Measurements from ENCODE around the gene DYNC1H1. TPM values are rescaled to one million over a fixed set of nuclear protein-coding genes. Genes with fewer than 3 reads are reported as not detected.

The DYNC1H1 gene
- total RNA-seq, 1 donor from 2014 or later = 295 TPM

GRCh38 chr14:101944451-101944850 is 19.9 kb upstream of the DYNC1H1 start:
- intact Hi-C loops (cut with micrococcal nuclease) = no loop called here

- intact Hi-C loops (cut with micrococcal nuclease) = loop anchor here (5.0 kb wide), 3 partner anchors 417 to 1617 kb away; partner anchors contain the start of genes BAG5, CINP, COA8 and MARK3
Observed at GRCh38 chr14:101945171-101945570, 19.2 kb upstream of the DYNC1H1 start.

DNA sequence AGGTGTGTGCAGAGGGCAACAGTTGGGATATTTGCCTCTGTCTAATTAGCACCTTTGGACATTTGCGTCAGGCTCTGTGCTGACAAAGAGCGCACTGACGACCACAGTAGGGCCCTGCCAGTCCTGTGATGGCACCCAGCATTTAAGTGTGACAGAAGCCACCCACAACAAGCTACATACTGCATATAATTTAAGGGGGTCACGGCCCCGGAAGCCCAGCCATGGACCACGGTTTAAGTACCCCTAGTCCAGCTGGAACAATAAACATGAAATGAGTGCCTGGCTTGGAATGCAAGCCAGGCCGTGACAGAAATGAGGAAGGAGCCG is 16.8 kb upstream of the DYNC1H1 start:
- intact Hi-C loops (cut with micrococcal nuclease) = loop anchor here (5.0 kb wide), 3 partner anchors 415 to 1615 kb away; partner anchors contain the start of genes BAG5, CINP, COA8 and MARK3

DNA sequence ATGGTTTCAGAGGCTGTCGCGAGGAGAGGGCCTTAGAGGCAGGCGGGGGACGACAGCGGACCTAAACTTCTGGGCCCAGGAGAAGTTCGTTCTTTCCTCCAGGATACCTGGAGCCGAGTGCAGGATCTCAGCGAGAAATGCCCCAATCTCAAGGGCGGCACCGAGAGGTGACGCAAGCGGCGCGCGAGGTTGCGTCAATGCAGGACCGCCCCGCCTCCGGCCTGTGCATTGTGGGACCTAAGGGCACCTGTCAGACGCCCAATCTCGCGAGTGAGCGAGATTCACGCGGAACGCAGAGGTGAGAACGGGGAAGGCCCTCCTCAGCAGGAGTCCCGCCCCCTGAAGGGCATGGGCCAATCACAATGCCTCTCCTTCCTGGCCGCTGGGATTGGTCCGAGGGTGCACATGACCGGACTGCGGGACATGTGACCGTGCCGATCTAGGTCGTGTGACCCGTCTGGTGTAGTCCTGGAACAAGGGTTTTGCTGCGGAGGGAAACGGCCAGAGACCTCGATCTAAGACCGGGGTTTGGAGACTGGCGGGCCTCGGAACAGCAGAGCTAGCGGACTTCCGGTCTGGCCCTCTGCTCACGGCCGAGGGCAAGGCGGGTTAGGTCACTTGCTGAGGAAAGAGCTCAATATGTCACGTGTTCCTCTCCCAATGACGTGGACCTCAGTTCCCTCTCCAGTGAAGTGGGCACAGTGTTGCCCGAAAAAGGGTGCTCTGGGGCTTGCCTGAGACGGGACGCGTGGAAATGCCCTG is 16.3 kb upstream of the DYNC1H1 start:
- intact Hi-C loops (cut with micrococcal nuclease) = loop anchor here (1.0 to 5.0 kb wide), 15 partner anchors 16 to 1614 kb away; partner anchors contain the start of genes BAG5, CINP, COA8 and DYNC1H1

DNA sequence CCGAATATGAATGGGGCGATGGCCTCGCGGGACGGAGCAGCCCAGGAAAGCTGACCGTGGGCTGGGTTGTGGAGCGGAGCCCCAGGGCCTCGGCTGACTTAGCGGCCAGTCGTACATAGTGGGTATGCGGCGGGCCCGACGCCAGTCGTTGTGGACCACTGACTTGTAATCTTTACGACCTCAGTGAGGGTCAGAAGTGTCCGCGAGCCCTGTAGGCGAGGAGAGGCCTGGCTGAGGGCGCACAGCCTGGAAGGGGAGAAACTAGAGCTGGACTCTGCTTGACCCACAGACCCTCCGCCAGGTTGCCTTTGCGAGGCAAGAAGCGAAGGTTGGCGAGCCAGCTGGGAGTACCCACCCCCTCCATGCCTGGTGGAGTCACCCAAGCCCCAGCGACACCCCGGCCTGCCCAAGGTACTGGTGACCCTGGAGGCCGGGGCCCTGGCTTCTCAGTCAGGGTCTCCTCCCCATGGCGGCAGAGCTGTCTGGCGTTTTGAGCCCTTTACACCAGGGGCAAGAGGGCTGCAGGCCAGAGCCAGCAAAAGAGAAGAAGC is 15.6 kb upstream of the DYNC1H1 start:
- intact Hi-C loops (cut with micrococcal nuclease) = loop anchor here (1.0 to 5.0 kb wide), 15 partner anchors 16 to 1614 kb away; partner anchors contain the start of genes BAG5, CINP, COA8 and DYNC1H1

DNA sequence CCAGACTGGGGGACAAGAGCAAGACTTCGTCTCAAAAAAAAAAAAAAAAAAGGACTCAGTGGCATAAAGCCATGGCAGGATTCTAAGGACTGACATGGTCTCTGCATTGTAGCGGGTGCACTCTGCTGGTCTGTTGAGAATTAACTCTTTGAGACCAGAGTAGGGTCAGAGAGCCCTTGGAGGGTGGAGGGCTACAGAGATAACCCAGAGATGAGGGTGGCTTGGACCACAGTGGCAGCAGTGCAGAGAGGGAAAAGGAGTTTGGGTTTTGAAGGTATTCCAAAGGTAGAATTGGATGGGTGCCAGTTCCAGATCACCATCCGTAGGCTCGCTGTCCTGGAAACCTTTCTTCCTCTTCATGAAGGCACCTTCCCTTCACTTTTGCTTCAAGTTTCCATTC is 14.3 kb upstream of the DYNC1H1 start:
- intact Hi-C loops (cut with micrococcal nuclease) = no loop called here

DNA sequence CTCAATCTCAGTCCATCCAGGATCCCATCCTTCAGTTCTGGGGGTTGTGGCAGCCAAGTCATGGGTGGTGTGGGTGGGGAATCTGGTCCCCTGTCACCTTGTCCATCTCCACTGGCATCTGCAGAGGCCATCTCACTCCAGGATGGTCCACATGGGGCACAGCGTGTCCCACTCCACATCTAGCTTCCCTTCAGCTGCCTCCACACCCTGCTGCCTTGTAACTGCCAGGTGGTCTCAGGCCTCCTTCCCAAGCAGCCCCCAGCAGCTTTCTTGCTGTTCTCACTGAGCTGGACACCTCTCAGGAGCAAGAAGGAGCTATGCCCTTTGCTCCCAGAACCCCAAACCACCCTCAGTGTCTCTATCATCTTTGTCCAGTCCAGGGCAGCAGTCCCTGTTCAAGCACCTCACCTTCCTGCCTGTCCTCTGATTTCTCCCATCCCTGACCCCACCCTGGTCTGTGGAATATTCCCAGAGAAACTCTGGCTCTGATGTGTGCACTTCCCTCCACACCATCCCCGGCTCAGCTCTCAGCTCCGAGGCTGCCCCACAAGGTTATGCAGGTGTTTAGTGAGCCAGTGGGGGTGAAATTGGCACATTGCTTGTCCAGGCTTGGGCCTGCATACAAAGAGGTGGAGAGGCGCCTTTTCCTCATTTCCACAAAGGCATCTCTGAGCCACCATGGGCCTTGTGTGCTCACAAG is 13.7 kb upstream of the DYNC1H1 start:
- intact Hi-C loops (cut with micrococcal nuclease) = no loop called here

DNA sequence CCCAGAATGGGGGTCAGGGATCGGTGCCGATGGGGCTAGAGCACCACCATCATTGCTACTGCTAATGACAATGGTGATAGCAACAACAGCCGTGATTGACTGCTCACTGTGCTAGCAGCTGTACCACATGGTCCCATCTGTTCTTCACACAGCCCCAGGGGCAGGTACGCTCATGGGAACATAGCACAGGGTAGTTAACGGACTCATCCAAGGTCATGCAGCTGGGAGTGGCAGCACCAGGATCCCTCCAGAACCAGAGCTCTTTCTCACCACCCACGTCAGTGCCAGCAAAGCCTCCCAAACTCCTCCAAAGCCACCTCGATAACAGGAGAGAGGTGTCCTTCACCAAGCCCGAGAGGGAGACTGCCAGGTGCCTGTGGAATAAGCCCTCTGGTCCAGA is 11.2 kb upstream of the DYNC1H1 start:
- intact Hi-C loops (cut with micrococcal nuclease) = no loop called here

- intact Hi-C loops (cut with micrococcal nuclease) = no loop called here
Observed at GRCh38 chr14:101954501-101954900, 9.9 kb upstream of the DYNC1H1 start.

DNA sequence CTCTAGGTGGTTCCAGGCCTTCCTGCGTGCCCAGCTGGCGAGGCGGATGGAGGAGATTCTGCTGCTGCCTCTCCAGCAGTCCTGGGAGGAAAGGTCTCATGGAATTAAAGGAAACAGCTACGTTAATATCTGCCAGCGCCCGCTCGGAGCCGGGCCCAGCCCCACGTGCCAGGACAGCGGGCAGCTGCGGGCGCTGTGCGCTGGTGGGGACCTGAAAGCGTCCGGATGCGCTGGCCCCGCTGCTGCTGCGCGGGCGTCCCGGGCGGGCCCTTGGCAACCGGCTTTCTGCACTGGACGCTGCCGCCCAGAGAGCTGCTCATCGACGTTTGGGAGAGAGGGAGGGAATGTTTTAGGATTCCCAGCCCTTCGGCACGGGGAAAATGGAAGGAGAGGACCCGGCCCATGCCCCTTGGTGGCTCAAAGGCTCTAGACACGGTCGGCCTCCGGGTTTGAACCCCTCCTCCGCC is 8.6 kb upstream of the DYNC1H1 start:
- intact Hi-C loops (cut with micrococcal nuclease) = no loop called here

DNA sequence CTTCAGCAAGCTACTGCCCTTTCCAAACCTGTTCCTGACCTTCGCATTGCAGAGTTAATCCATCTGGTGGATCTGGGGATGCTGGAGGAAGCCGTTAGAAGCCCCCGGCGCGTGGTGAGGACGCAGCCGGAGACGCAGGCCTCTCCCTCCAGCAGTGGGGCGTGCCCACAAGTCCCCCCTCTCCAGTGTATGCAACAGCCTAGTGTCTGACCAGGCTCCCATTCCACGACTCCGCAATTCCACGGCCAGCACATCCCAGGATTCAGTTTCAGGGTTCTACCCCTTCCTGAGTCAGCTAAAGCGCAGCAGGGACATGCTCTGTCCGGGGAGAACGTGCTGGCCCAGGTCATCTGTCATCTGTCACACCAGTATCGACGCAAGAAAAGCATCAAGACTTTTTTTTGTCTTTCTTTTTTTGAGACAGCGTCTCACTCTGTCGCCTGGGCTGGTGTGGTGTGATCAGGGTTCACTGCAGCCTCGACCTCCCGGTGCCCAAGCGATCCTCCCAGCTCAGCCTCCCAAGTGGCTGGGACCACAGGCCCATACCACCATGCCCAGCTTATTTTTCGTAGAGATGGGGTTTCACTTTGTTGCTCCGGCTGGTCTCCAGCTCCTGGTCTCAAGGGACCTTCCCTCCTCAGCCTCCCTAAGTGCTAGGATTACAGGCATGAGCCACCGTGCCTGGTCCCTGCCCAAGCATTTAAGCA is 8.0 kb upstream of the DYNC1H1 start:
- intact Hi-C loops (cut with micrococcal nuclease) = no loop called here

DNA sequence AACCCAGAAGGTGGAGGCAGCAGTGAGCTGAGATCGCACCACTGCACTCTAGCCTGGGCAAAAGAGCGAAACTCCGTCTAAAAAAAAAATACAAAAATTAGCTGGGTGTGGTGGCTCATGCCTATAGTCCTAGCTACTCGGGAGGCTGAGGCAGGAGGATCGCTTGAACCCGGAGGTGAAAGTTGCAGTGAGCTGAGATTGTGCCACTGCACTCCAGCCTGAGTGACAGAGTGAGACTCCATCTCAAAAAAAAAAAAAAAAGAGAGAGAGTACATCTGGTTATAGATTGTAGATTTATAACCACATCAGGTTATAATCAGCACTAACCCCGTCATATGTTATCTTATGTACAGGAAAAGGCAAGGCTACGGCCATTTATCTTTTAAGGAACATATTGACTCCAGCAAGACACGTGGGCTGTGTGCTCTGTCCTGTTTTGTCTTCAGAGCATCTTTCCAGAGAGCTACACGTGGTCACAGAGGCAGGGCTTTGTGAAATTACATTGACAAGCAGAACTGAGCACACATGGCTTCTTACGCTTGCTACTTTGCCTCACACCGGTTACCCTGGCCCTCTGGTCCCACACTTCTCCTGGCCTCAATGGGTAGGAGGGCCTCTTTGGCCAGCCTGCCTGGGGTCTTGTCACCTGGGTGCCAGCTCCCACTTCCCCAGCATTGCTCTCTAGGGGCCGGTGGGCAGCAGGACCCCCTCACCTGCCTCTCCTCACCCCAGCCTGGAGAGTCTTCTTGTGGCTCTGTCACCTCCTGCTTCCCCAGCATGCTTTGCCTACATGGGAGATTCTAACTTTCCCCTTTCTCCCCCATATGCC is 6.8 kb upstream of the DYNC1H1 start:
- intact Hi-C loops (cut with micrococcal nuclease) = no loop called here

- intact Hi-C loops (cut with micrococcal nuclease) = no loop called here
Observed at GRCh38 chr14:101958418-101959180, 5.8 kb upstream of the DYNC1H1 start.

DNA sequence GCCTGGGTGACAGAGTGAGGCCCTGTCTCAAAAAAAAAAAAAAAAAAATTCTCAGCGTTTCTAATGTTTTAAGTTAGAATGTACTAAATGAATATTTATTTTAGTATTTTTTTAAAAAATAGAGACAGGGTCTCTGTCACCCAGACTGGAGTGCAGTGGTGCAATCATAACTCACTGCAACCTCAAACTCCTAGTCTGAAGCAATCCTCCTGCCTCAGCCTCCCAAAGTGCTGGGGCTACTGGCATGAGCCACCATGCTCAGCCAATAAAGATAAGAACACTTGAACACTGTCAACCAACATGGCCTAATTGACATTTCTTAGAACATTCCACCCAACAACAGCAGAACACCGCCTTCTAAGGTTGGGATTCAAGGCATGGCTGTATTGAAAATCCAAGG is 5.1 kb upstream of the DYNC1H1 start:
- intact Hi-C loops (cut with micrococcal nuclease) = no loop called here

DNA sequence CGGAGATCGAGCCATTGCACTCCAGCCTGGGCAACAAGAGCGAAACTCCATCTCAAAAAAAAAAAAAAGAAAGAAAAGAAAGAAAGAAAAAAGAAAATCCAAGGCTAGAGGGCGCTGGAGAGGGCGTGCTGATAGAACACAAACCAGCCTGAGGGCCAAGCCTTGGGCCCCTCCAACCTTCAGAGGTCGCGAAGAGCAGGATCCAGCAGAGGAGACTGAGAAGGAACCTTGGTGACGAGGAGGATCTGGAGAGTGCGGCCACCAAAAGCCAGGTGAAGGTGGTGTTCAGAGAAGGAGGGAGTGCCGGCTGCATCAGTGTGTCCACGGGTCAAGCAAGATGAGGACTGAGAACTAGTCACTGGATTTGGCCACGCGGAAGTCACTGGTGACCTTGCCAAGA is 4.1 kb upstream of the DYNC1H1 start:
- intact Hi-C loops (cut with micrococcal nuclease) = loop anchor here (2.0 to 10.0 kb wide), 4 partner anchors 189 to 635 kb away; partner anchors contain the start of gene RCOR1

DNA sequence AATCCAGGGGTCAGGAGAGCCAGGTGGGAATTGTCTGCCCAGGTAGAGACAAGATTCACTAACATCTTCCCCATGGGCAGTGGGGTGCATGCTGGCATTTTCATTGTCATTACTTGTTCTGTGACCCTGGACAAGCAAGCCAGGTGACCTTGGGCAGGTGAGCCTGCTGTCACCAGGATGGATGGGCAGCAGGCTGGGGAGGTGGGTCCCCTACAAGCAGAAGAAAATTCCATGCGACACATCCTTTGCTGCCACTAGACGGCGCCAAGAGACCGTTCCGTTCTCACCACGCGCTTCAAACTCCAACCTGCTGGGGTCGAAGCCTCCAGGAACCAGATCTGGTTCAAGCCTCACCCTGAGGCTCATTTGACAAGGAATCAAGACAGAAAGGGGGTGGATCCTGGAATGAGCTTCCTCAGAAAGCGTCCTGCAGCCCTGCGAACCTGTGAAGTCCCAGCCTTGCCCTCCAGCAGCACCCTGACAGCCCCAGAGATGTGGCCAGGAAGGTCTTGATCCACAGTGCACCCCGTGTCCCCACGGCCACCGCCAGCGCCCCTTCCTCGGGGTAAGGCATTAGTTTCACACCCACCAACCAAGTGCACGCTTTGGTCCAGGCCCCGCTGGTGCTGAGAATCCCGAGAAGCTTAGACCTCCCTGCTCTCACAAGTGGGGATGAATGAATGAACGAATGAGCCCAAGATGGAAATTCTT is 3.2 kb upstream of the DYNC1H1 start:
- intact Hi-C loops (cut with micrococcal nuclease) = loop anchor here (1.0 to 10.0 kb wide), 7 partner anchors 135 to 634 kb away; partner anchors contain the start of gene RCOR1

GRCh38 chr14:101961746-101962502 is 2.4 kb upstream of the DYNC1H1 start:
- intact Hi-C loops (cut with micrococcal nuclease) = loop anchor here (1.0 to 10.0 kb wide), 7 partner anchors 134 to 633 kb away; partner anchors contain the start of gene RCOR1

DNA sequence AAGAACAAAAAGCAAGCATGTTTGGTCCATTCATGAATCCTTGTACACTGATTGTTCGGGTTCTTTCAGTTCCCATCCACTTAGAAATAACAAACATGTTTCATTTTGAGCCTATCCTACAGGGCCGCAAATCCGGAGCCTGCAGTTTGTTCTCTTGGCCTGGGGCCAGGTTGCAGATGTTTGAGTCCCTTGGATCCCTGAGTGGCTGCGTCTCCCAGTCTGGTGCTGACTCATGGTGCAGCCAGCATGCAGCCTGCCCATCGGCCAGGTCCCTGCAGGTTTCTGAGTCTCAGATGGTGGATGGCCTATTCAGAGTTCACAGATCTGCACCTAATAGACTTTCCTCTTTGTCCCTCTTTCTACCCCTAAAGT is 1.9 kb upstream of the DYNC1H1 start:
- intact Hi-C loops (cut with micrococcal nuclease) = loop anchor here (5.0 to 10.0 kb wide), 2 partner anchors 240 to 632 kb away; partner anchors contain the start of gene RCOR1

Measured in T-helper 1 cell treated with Interleukin-12 subunit alpha and Interleukin-12 subunit beta and Interleukin-4 antibody, amounts not matched to agents 30 ng/mL and 1 ng/mL, for 36 hours (primary cell).